ENCODE measurements around the gene KRABD2.

Gene KRABD2

GRCh38 chr17:8387914-8388651 is 11.6 kb upstream of the KRABD2 start:
- Histone ChIP-seq H3K9me2 (replicated peaks; ENCODE audit: insufficient read depth, low read length) (no peaks in the 10 kb centered on the region), H3K27ac (ENCODE audit: low read length) (no peak overlapping the region), H3K9ac (ENCODE audit: low read length) (no peak overlapping the region), H3K36me3 (replicated peaks; ENCODE audit: insufficient read depth, low read length) (no peaks in the 10 kb centered on the region), H3K4me1 (ENCODE audit: low read length) (no peaks in the 10 kb centered on the region), H3K79me2 (ENCODE audit: low read length) (no peaks in the 10 kb centered on the region), H3K9me3 (replicated peaks; ENCODE audit: insufficient read depth, low read length) (no peaks in the 10 kb centered on the region), H2AFZ (ENCODE audit: low read length) (no peak overlapping the region), H3K4me3 (ENCODE audit: low read length) (no peak overlapping the region), H3K27me3 (replicated peaks; ENCODE audit: insufficient read depth, low read length) (no peaks in the 10 kb centered on the region), H3F3A (ENCODE audit: insufficient read depth, low read length) (no peaks in the 10 kb centered on the region), H3K4me2 (ENCODE audit: low read depth, low read length) (no peak overlapping the region), H4K20me1 (ENCODE audit: insufficient read depth, low read length) (no peaks in the 10 kb centered on the region)
- DNase-seq = no peak
- TF ChIP-seq EZH2 (optimal IDR thresholded peaks at IDR 0.05; ENCODE audit: low read depth, low read length) (no peak), EZH2phosphoT487 (IDR thresholded peaks at IDR 0.05; ENCODE audit: low read length) (no peak)
- TF ChIP-seq, protein P1, sequence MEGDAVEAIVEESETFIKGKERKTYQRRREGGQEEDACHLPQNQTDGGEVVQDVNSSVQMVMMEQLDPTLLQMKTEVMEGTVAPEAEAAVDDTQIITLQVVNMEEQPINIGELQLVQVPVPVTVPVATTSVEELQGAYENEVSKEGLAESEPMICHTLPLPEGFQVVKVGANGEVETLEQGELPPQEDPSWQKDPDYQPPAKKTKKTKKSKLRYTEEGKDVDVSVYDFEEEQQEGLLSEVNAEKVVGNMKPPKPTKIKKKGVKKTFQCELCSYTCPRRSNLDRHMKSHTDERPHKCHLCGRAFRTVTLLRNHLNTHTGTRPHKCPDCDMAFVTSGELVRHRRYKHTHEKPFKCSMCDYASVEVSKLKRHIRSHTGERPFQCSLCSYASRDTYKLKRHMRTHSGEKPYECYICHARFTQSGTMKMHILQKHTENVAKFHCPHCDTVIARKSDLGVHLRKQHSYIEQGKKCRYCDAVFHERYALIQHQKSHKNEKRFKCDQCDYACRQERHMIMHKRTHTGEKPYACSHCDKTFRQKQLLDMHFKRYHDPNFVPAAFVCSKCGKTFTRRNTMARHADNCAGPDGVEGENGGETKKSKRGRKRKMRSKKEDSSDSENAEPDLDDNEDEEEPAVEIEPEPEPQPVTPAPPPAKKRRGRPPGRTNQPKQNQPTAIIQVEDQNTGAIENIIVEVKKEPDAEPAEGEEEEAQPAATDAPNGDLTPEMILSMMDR (IDR thresholded peaks at IDR 0.05; ENCODE audit: low read length) = no peak

DNA sequence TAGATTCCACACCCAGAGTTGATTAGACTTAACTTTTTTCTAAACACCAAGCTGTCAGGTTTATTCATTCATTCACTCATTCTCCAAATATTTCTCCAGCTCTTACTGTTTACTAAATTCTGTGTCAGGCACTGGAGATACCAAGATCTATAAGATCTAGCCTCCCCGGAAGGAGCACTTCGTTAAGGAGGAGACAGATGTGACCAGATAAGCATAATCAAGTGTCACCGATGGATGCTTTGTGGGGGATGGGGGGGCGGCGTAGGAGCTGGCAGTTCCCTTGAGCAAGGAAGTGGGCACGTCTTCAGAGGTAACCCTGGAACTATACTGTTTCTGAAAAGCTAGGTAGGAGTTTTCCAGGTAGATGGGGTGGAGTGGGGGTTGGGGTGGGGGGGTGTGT is 10.3 kb upstream of the KRABD2 start:
- no peaks in the 10 kb centered on the region for H4K20me1 ChIP-seq (ENCODE audit: insufficient read depth, low read length)
- no peak overlapping the region for H3K9ac ChIP-seq (ENCODE audit: low read length)
- H3F3A ChIP-seq (ENCODE audit: insufficient read depth, low read length) = peaks cover 7% of the 10 kb centered on the region
- H3K79me2 ChIP-seq (ENCODE audit: low read length) = peaks cover 12% of the 10 kb centered on the region
- H3K36me3 ChIP-seq (replicated peaks; ENCODE audit: insufficient read depth, low read length) = no peaks in the 10 kb centered on the region; the same call in 1 of the 2 replicates
- H3K4me1 ChIP-seq (ENCODE audit: low read length) = no peaks in the 10 kb centered on the region
- no peak overlapping the region for H3K27ac ChIP-seq (ENCODE audit: low read length)
- no peak overlapping the region for H3K4me2 ChIP-seq (ENCODE audit: low read depth, low read length)
- H2AFZ ChIP-seq (ENCODE audit: low read length) = no peak overlapping the region
- no peaks in the 10 kb centered on the region for H3K27me3 ChIP-seq (replicated peaks; ENCODE audit: insufficient read depth, low read length)
- H3K4me3 ChIP-seq (ENCODE audit: low read length) = no peak overlapping the region
- TF ChIP-seq EZH2 (optimal IDR thresholded peaks at IDR 0.05; ENCODE audit: low read depth, low read length) (no peak), EZH2phosphoT487 (IDR thresholded peaks at IDR 0.05; ENCODE audit: low read length) (no peak)
- TF ChIP-seq, protein P1 (IDR thresholded peaks at IDR 0.05; ENCODE audit: low read length) = no peak
- no peaks in the 10 kb centered on the region for H3K9me3 ChIP-seq (replicated peaks; ENCODE audit: insufficient read depth, low read length)
- H3K9me2 ChIP-seq (replicated peaks; ENCODE audit: insufficient read depth, low read length) = no peaks in the 10 kb centered on the region
- no peak for DNase-seq

DNA sequence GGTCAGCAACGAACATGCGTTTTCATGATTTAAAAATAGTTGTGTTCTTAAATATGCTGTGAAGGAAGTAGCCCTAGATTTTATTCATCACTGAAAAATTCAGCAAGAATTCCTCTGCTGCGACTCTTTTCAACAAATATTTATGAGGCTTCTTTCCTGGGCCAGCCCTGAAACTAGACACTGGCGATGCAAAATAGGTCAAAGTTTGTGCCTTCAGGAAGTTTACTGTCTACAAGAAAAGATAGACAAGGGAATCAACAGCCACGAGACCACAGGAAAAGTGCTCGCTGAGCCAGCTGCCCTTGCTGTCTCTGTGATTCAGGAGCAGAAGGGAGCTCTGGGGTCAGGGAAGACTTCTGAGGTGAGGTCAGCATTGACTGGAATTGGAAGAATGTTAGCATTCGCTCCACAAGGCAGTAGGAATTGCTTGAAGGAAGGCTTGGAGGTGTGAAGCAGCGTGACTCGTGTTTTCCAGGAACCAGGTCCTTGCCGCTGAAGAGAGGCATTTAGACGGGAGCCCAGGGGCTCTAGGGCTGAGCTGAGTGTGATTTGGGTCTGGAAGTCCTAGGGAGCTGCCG is 8.4 kb upstream of the KRABD2 start:
- Histone ChIP-seq H3K27me3 (replicated peaks; ENCODE audit: insufficient read depth, low read length) (no peaks in the 10 kb centered on the region), H3K9ac (ENCODE audit: low read length) (no peak overlapping the region), H4K20me1 (ENCODE audit: insufficient read depth, low read length) (peaks cover 15% of the 10 kb centered on the region; the same call in 1 of the 2 replicates), H3K9me2 (replicated peaks; ENCODE audit: insufficient read depth, low read length) (no peaks in the 10 kb centered on the region), H2AFZ (ENCODE audit: low read length) (no peak overlapping the region), H3K4me2 (ENCODE audit: low read depth, low read length) (no peak overlapping the region), H3K4me3 (ENCODE audit: low read length) (no peak overlapping the region), H3F3A (ENCODE audit: insufficient read depth, low read length) (peaks cover 26% of the 10 kb centered on the region), H3K4me1 (ENCODE audit: low read length) (peaks cover 15% of the 10 kb centered on the region), H3K9me3 (replicated peaks; ENCODE audit: insufficient read depth, low read length) (no peaks in the 10 kb centered on the region), H3K79me2 (ENCODE audit: low read length) (peaks cover 32% of the 10 kb centered on the region), H3K36me3 (replicated peaks; ENCODE audit: insufficient read depth, low read length) (peaks cover 13% of the 10 kb centered on the region; the same call in 1 of the 2 replicates), H3K27ac (ENCODE audit: low read length) (no peak overlapping the region)
- TF ChIP-seq EZH2phosphoT487 (IDR thresholded peaks at IDR 0.05; ENCODE audit: low read length) (no peak), EZH2 (optimal IDR thresholded peaks at IDR 0.05; ENCODE audit: low read depth, low read length) (no peak)
- TF ChIP-seq, protein P1 (IDR thresholded peaks at IDR 0.05; ENCODE audit: low read length) = no peak
- no peak for DNase-seq
